B cell (primary cell): ENCODE results near the gene AMER3.

ENCODE experiments used
- CTCF ChIP-seq: fragments of 200-600 bp; IDR thresholded peaks from one replicate; pipeline ENCODE4 v1.8.0; 2022; ENCODE audit warnings: antibody characterized with exemption, mild to moderate bottlenecking
- EZH2 ChIP-seq: IDR thresholded peaks from 2 replicates; pipeline ENCODE4 v1.6.1; 2012; ENCODE audit warnings: borderline replicate concordance, low read depth, mild to moderate bottlenecking, moderate library complexity, low read length; ENCODE audit not compliant: insufficient read depth, poor library complexity, severe bottlenecking

GRCh38 chr2:130807659-130808385 is 52.5 kb downstream of the AMER3 start:
- TF ChIP-seq CTCF (no peak), EZH2 (no peak)
